Adrenal gland (tissue), 12 donors: ENCODE results near the gene FMNL2. TPM values are rescaled to one million over a fixed set of nuclear protein-coding genes. Genes with fewer than 3 reads are reported as not detected.

Experiments
- DNase-seq, 7 donors: peaks; one replicate each; pipeline ENCODE4 v3.0.0-alpha.2; 2019 to 2020
- H3K27ac ChIP-seq, 5 donors: fragments of 200-600 bp; sonication (generic) in 4 of 5; 1 replicate in 3 of 5; 2 replicates in 2 of 5; pipeline versions ENCODE4 v1.5.1 to v1.8.0; 2016 to 2020; ENCODE audit warnings: mild to moderate bottlenecking in 1 of 5
- H3K27me3 ChIP-seq: fragments of 200-600 bp; 2 replicates; pipeline ENCODE4 v1.8.0; 2021
- H3K36me3 ChIP-seq, 2 donors: fragments of 200-600 bp; replicated peaks in 1 of 2; 1 replicate in 1 of 2; 2 replicates in 1 of 2; pipeline versions ENCODE4 v1.5.1 to v1.8.0; 2018 to 2022
- H3K4me1 ChIP-seq, 2 donors: fragments of 200-600 bp; replicated peaks in 1 of 2; 1 replicate in 1 of 2; 2 replicates in 1 of 2; pipeline versions ENCODE4 v1.5.1 to v1.8.0; 2018 to 2021
- H3K4me3 ChIP-seq, 4 donors: fragments of 200-600 bp; sonication (generic) in 3 of 4; one replicate each; pipeline ENCODE4 v1.5.1; 2016 to 2018
- H3K9me3 ChIP-seq, 3 donors: fragments of 200-600 bp; sonication (generic) in 1 of 3; replicated peaks in 1 of 3; 1 replicate in 2 of 3; 2 replicates in 1 of 3; pipeline versions ENCODE4 v1.5.1 to v1.8.0; 2016 to 2021
- POLR2A ChIP-seq, 2 donors: fragments of 450-650 bp; IDR thresholded peaks; one replicate each; pipeline ENCODE4 v1.6.1; 2017; ENCODE audit warnings: antibody characterized with exemption in 2 of 2, mild to moderate bottlenecking in 2 of 2, moderate library complexity in 1 of 2
- WGBS, 4 donors: extraction: QIAGEN DNeasy Blood & Tissue Kit in 2 of 4; methylation state at CpG; one replicate each; pipeline versions ENCODE4 v1.1.5 to v1.1.7; 2013 to 2017; 5-methylcytosine and 5-hydroxymethylcytosine counted together
- intact Hi-C, 2 donors: fragments of 100-400 bp; cut with DNase I; formaldehyde crosslinking; loops; one replicate each; pipeline versions ENCODE4 v1.14.1 to v1.15.0; 2022 to 2023
- polyA plus RNA-seq, 3 donors: library from polyadenylated mRNA; stranded (reverse); fragments of 200-250 nt in 2 of 3; fragments of 350-450 nt in 1 of 3; fragmentation: Illumina TruSeq in 1 of 3; extraction: RNeasy Lipid Tissue Mini Kit (QIAGEN cat#74804) in 1 of 3; gene quantifications; one replicate each; pipeline ENCODE4 v1.2.3, GENCODE V29; 2013 to 2014
- total RNA-seq, 9 donors: library from RNA; depleted of rRNA in 4 of 9; stranded (reverse); fragments of >200 nt in 4 of 9; fragments of 120-200 nt in 1 of 9; fragmentation: NEBNext Ultra II Directional in 1 of 9; extraction: Animal tissue kit (Norgen Biotek cat#: 25700) in 1 of 9; gene quantifications; one replicate each; pipeline versions ENCODE4 v1.1.0 to v1.2.4, GENCODE V29; 2013 to 2023
- TF ChIP-seq, protein P1 (sequence below), 6 experiments: fragments of 450-650 bp in 4 of 6; fragments of 200-600 bp in 2 of 6; sonication (generic) in 1 of 6; IDR thresholded peaks; 1 replicate in 5 of 6; 2 replicates in 1 of 6; pipeline versions ENCODE4 v1.5.1 to v1.8.0; 2016 to 2021; ENCODE audit warnings: antibody characterized with exemption in 6 of 6, mild to moderate bottlenecking in 2 of 6, moderate library complexity in 1 of 6
- donor health status: healthy with polysubstance abuse.
- donor health status: Bipolar disorder and iron deficiency.
- donor health status: DM: yes; HTN: yes; CAD: no.
- donor health status: DM: no; HTN: no; CAD: no.
- donor health status: DM: no; HTN: no; CAD: no.
- donor health status: DM: yes; HTN: yes; CAD: no.

The FMNL2 gene
- total and polyA plus RNA-seq, 12 donors = 23.5 to 54.2 (median 36.7) TPM

DNA sequence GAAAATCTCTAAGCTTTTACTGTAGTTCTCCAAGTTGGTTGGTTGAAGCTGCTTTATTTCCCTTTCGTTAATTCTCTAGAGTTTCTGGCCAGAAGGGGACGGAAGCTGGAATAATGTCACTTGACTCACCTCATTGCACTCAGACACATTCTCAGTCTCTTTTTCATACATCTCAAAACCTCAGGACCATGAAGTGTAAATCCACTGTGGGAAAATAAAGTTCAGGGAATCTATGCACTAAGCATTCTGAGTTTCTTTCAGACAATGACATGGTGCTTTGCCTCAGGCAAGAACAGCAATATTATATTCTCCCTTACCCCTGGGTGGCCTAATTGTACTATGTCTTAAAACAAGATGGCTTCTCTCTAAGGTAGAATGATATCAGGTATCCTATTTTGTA lies 214.4 kb downstream of the FMNL2 start:
- H3K4me3 ChIP-seq = no peak overlapping the region
- no peaks in the 10 kb centered on the region for H3K36me3 ChIP-seq
- no peaks in the 10 kb centered on the region for H3K27me3 ChIP-seq
- no peak for TF ChIP-seq POLR2A (IDR thresholded peaks at IDR 0.05)
- intact Hi-C loops = no loop called here
- no peak for DNase-seq
- no peaks in the 10 kb centered on the region for H3K9me3 ChIP-seq
- 93 to 97% (median 94%) methylated on average over 2 of the region's 2 CpGs for WGBS, 4 donors
- no peak overlapping the region for H3K27ac ChIP-seq
- peaks cover 0 to 13% of the 10 kb centered on the region in 2 donors for H3K4me1 ChIP-seq

DNA sequence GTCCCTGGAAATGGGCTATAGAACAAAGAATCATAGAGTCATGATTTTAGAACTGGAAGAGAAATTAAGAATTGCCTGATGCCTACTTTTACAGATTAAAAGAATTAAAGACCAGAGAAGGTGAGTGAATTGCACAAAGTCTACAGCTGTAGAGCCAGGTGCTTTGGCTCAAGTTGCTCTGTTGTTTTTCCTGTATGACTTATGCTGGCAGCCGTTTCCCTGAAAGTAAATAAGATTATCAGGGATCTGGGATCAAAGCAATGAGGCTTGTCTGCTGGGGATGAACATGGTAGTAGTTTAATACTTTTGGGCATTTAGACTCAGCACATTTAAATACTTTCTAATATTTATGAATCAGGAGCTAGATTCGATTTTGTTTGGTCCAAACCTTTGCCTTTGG lies 215.4 kb downstream of the FMNL2 start:
- no peaks in the 10 kb centered on the region for H3K36me3 ChIP-seq
- H3K9me3 ChIP-seq = no peaks in the 10 kb centered on the region
- H3K27ac ChIP-seq = no peak overlapping the region
- TF ChIP-seq, protein P1, sequence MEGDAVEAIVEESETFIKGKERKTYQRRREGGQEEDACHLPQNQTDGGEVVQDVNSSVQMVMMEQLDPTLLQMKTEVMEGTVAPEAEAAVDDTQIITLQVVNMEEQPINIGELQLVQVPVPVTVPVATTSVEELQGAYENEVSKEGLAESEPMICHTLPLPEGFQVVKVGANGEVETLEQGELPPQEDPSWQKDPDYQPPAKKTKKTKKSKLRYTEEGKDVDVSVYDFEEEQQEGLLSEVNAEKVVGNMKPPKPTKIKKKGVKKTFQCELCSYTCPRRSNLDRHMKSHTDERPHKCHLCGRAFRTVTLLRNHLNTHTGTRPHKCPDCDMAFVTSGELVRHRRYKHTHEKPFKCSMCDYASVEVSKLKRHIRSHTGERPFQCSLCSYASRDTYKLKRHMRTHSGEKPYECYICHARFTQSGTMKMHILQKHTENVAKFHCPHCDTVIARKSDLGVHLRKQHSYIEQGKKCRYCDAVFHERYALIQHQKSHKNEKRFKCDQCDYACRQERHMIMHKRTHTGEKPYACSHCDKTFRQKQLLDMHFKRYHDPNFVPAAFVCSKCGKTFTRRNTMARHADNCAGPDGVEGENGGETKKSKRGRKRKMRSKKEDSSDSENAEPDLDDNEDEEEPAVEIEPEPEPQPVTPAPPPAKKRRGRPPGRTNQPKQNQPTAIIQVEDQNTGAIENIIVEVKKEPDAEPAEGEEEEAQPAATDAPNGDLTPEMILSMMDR (IDR thresholded peaks at IDR 0.05) = no peak
- no peak for TF ChIP-seq POLR2A (IDR thresholded peaks at IDR 0.05)
- intact Hi-C loops = no loop called here
- H3K27me3 ChIP-seq = no peaks in the 10 kb centered on the region
- H3K4me3 ChIP-seq = no peak overlapping the region
- no peak for DNase-seq
- WGBS, 4 donors = 64 to 75% (median 67%) methylated on average over 2 of the region's 2 CpGs
- H3K4me1 ChIP-seq = peaks cover 0 to 4% of the 10 kb centered on the region in 2 donors

DNA sequence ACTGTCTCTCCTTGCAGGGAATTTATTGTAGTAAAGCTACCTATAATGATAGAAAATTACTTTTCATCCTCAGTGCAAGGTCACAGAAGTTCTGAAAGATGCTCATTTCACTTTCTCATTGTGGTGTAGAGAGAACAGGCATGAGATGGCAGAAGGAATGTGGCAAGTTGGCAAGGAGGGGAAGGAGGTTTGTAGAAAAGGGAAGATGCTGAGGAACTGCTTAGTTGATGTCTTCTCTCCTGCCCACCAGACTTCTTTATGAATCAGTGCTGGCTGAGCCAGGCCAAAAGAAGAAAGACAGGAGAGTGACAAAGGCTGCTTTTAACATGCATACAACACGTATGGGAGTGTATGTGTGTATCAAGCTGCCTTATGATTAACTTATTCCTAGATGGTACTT lies 217.9 kb downstream of the FMNL2 start:
- WGBS, 4 donors = 83 to 89% (median 85%) methylated on average over 1 of the region's 1 CpG
- intact Hi-C loops = no loop called here
- no peak overlapping the region for H3K4me3 ChIP-seq

DNA sequence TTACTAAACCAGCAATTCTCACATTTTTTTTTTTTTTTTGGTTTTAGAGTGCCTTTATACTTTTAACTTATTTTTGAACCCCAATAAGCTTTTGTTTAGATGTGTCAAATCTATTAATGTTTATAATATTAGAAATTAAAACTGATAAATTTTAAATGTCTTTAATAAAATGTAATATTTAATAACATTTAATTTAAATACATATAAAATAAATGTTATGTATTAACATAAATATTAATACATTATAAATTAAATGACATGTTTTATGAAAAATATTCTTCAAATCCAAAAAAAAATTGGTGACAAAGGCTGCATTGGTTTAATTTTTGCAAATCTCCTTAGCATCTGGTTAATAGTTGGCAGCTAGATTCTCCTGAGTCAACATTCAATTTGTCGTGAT lies 218.5 kb downstream of the FMNL2 start:
- no peak for DNase-seq
- no peaks in the 10 kb centered on the region for H3K4me1 ChIP-seq
- no peak overlapping the region for H3K27ac ChIP-seq
- intact Hi-C loops = no loop called here
- no peaks in the 10 kb centered on the region for H3K9me3 ChIP-seq
- H3K4me3 ChIP-seq = no peak overlapping the region
- H3K36me3 ChIP-seq = no peaks in the 10 kb centered on the region
- no peaks in the 10 kb centered on the region for H3K27me3 ChIP-seq
- no peak for TF ChIP-seq POLR2A (IDR thresholded peaks at IDR 0.05)
- TF ChIP-seq, protein P1 (IDR thresholded peaks at IDR 0.05) = no peak
- WGBS, 4 donors = 82 to 95% (median 87%) methylated on average over 1 of the region's 1 CpG

More for the DNA sequence above, 217.9 kb downstream of the FMNL2 start:
- DNase-seq = no peak
- Histone ChIP-seq H3K27me3 (no peaks in the 10 kb centered on the region), H3K9me3 (no peaks in the 10 kb centered on the region), H3K36me3 (no peaks in the 10 kb centered on the region), H3K27ac (no peak overlapping the region), H3K4me1 (no peaks in the 10 kb centered on the region)
- TF ChIP-seq POLR2A (IDR thresholded peaks at IDR 0.05) = no peak
- TF ChIP-seq, protein P1 (IDR thresholded peaks at IDR 0.05) = no peak

DNA sequence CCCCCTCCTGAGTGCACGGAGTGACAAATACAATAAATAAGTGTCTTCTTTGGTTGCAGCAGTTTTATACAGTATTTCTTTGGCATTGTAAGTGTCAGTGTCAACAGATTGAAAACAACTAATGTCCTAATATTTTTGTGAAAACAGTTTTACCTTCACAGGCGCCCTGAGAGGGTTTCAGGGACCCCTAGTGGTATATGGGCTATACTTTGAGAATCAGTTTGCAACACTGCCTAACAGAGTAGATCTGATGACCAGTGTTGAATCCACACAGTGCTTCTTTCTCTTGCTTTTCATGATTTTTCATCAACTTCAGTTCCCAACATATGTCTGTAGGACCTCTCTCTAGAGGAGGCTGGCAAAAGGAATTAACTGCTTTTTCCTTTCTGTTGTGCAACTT lies 220.1 kb downstream of the FMNL2 start:
- no peak overlapping the region for H3K27ac ChIP-seq
- WGBS, 4 donors = 92 to 100% (median 98%) methylated on average over 2 of the region's 2 CpGs
- no peak for TF ChIP-seq POLR2A (IDR thresholded peaks at IDR 0.05)
- TF ChIP-seq, protein P1 (IDR thresholded peaks at IDR 0.05) = no peak
- no peaks in the 10 kb centered on the region for H3K27me3 ChIP-seq
- H3K9me3 ChIP-seq = no peaks in the 10 kb centered on the region
- DNase-seq = no peak
- H3K4me3 ChIP-seq = no peak overlapping the region
- intact Hi-C loops = no loop called here
- H3K4me1 ChIP-seq = no peaks in the 10 kb centered on the region
- H3K36me3 ChIP-seq = no peaks in the 10 kb centered on the region
